Tibial nerve (tissue), 4 donors: ENCODE data around the gene SKIL. TPM values are rescaled to one million over a fixed set of nuclear protein-coding genes. Genes with fewer than 3 reads are reported as not detected.

Experiments used
- DNase-seq, 2 donors: peaks; one replicate each; pipeline ENCODE4 v3.0.0-alpha.2; 2019; ENCODE audit warnings: low spot score in 2 of 2
- H3K27ac ChIP-seq, 4 donors: fragments of 200-600 bp; sonication (generic) in 3 of 4; one replicate each; pipeline ENCODE4 v1.5.1; 2017 to 2019; ENCODE audit warnings: mild to moderate bottlenecking in 1 of 4
- H3K27me3 ChIP-seq, 2 donors: fragments of 200-600 bp; sonication (generic) in 1 of 2; one replicate each; pipeline versions ENCODE4 v1.5.1 to v1.6.0; 2017 to 2019
- H3K36me3 ChIP-seq, 3 donors: fragments of 200-600 bp; sonication (generic); one replicate each; pipeline ENCODE4 v1.5.1; 2018 to 2019
- H3K4me1 ChIP-seq, 4 donors: fragments of 200-600 bp; sonication (generic) in 3 of 4; one replicate each; pipeline ENCODE4 v1.5.1; 2017 to 2019
- H3K4me3 ChIP-seq, 4 donors: fragments of 200-600 bp; sonication (generic) in 3 of 4; one replicate each; pipeline ENCODE4 v1.5.1; 2017 to 2019; ENCODE audit warnings: mild to moderate bottlenecking in 1 of 4, moderate library complexity in 1 of 4
- H3K9me3 ChIP-seq, 4 donors: fragments of 200-600 bp; sonication (generic) in 3 of 4; one replicate each; pipeline ENCODE4 v1.5.1; 2017 to 2019
- CTCF ChIP-seq, 5 experiments: fragments of 200-600 bp in 3 of 5; fragments of 450-650 bp in 2 of 5; sonication (generic) in 3 of 5; IDR thresholded peaks; one replicate each; pipeline ENCODE4 v1.5.1; 2016 to 2019; ENCODE audit warnings: antibody characterized with exemption in 5 of 5, mild to moderate bottlenecking in 3 of 5, moderate library complexity in 2 of 5
- EP300 ChIP-seq, 2 donors: sonication (generic); formaldehyde crosslinking; IDR thresholded peaks; one replicate each; pipeline ENCODE4 v1.6.1; 2017; ENCODE audit warnings: antibody characterized with exemption in 2 of 2, mild to moderate bottlenecking in 1 of 2
- POLR2A ChIP-seq, 2 donors: fragments of 450-650 bp; IDR thresholded peaks; one replicate each; pipeline ENCODE4 v1.6.1; 2017; ENCODE audit warnings: antibody characterized with exemption in 2 of 2, mild to moderate bottlenecking in 2 of 2, moderate library complexity in 2 of 2
- WGBS, 2 donors: methylation state at CpG; one replicate each; pipeline ENCODE4 v1.1.5; 2018; 5-methylcytosine and 5-hydroxymethylcytosine counted together
- total RNA-seq, 4 donors: library from RNA; depleted of rRNA; stranded (reverse); fragments of >200 nt; gene quantifications; one replicate each; pipeline ENCODE4 v1.1.0, GENCODE V29; 2016

Gene SKIL
- total RNA-seq, 4 donors from 2014 or later, result 28.2 to 47.9 (median 43.4) TPM

- TF ChIP-seq POLR2A (IDR thresholded peaks at IDR 0.05) (no peak), CTCF (IDR thresholded peaks at IDR 0.05) (no peak), EP300 (IDR thresholded peaks at IDR 0.05) (no peak)
- Histone ChIP-seq H3K4me3 (no peak overlapping the region), H3K9me3 (no peaks in the 10 kb centered on the region), H3K27me3 (no peaks in the 10 kb centered on the region), H3K4me1 (peaks cover 0 to 3% (median 0%) of the 10 kb centered on the region in 4 donors), H3K27ac (no peak overlapping the region), H3K36me3 (peaks cover 2 to 77% (median 7%) of the 10 kb centered on the region in 3 donors)
- DNase-seq, result no peak
These were observed 30.4 kb downstream of the SKIL start for GRCh38 chr3:170387950-170388349.

- Histone ChIP-seq H3K4me3 (no peak overlapping the region), H3K27me3 (no peaks in the 10 kb centered on the region), H3K27ac (no peak overlapping the region), H3K36me3 (peaks cover 2 to 58% (median 3%) of the 10 kb centered on the region in 3 donors), H3K4me1 (peaks cover 0 to 3% (median 0%) of the 10 kb centered on the region in 4 donors), H3K9me3 (no peaks in the 10 kb centered on the region)
- WGBS, 2 donors, result 83 to 84% methylated on average over 4 of the region's 4 CpGs
- DNase-seq, result no peak
- TF ChIP-seq POLR2A (IDR thresholded peaks at IDR 0.05), result no peak
- no peak for TF ChIP-seq EP300 (IDR thresholded peaks at IDR 0.05)
- no peak for TF ChIP-seq CTCF (IDR thresholded peaks at IDR 0.05)
These were observed 33.6 kb downstream of the SKIL start for GRCh38 chr3:170391108-170391507.

- TF ChIP-seq POLR2A (IDR thresholded peaks at IDR 0.05) (no peak), CTCF (IDR thresholded peaks at IDR 0.05) (no peak), EP300 (IDR thresholded peaks at IDR 0.05) (no peak)
- peaks cover 0 to 12% (median 0%) of the 10 kb centered on the region in 3 donors for H3K36me3 ChIP-seq
- H3K4me3 ChIP-seq, result no peak overlapping the region
- H3K27me3 ChIP-seq, result no peaks in the 10 kb centered on the region
- no peaks in the 10 kb centered on the region for H3K4me1 ChIP-seq
- no peaks in the 10 kb centered on the region for H3K9me3 ChIP-seq
- WGBS, 2 donors, result 79 to 85% methylated on average over 6 of the region's 6 CpGs
- no peak for DNase-seq
- no peak overlapping the region for H3K27ac ChIP-seq
These were observed 40.2 kb downstream of the SKIL start for GRCh38 chr3:170397685-170398084.

- Histone ChIP-seq H3K27ac (no peak overlapping the region), H3K4me3 (no peak overlapping the region), H3K27me3 (no peaks in the 10 kb centered on the region), H3K4me1 (no peaks in the 10 kb centered on the region), H3K9me3 (no peaks in the 10 kb centered on the region), H3K36me3 (no peaks in the 10 kb centered on the region)
- DNase-seq, result no peak
- no peak for TF ChIP-seq CTCF (IDR thresholded peaks at IDR 0.05)
- TF ChIP-seq POLR2A (IDR thresholded peaks at IDR 0.05), result no peak
- no peak for TF ChIP-seq EP300 (IDR thresholded peaks at IDR 0.05)
These were observed 47.6 kb downstream of the SKIL start for GRCh38 chr3:170405101-170405500.

- no peak overlapping the region for H3K27ac ChIP-seq
- H3K9me3 ChIP-seq, result no peaks in the 10 kb centered on the region
- no peak for TF ChIP-seq POLR2A (IDR thresholded peaks at IDR 0.05)
- no peak for TF ChIP-seq EP300 (IDR thresholded peaks at IDR 0.05)
- TF ChIP-seq CTCF (IDR thresholded peaks at IDR 0.05), result peak; percentile 30 to 67 (median 42)
- DNase-seq, result peak in 1 of 2 donors; percentile 60
- WGBS, 2 donors, result 46 to 52% methylated on average over 4 of the region's 4 CpGs
- H3K36me3 ChIP-seq, result no peaks in the 10 kb centered on the region
- no peak overlapping the region for H3K4me3 ChIP-seq
- peaks cover 0 to 5% (median 0%) of the 10 kb centered on the region in 4 donors for H3K4me1 ChIP-seq
- no peaks in the 10 kb centered on the region for H3K27me3 ChIP-seq
These were observed 53.0 kb downstream of the SKIL start for GRCh38 chr3:170410428-170411029.
